HFFc6 (cell line): Measurements from ENCODE around the gene C4BPB. TPM values are rescaled to one million over a fixed set of nuclear protein-coding genes. Genes with fewer than 3 reads are reported as not detected.

Experiments
- DNase-seq: peaks from one replicate; pipeline ENCODE4 v3.0.0-alpha.2; 2018
- H3K27ac Mint-ChIP-seq: 2 replicates; pipeline ENCODE4 v1.8.0; 2020; ENCODE audit warnings: mild to moderate bottlenecking, mixed read lengths
- H3K27me3 Mint-ChIP-seq: 2 replicates; pipeline ENCODE4 v1.8.0; 2021; ENCODE audit warnings: mild to moderate bottlenecking, moderate library complexity, mixed read lengths; ENCODE audit not compliant: insufficient read depth
- H3K36me3 Mint-ChIP-seq: 2 replicates; pipeline ENCODE4 v1.8.0; 2021; ENCODE audit warnings: low read depth, mixed read lengths
- H3K4me1 Mint-ChIP-seq: 2 replicates; pipeline ENCODE4 v1.8.0; 2020; ENCODE audit warnings: low read depth, mixed read lengths
- H3K4me3 Mint-ChIP-seq: 2 replicates; pipeline ENCODE4 v1.8.0; 2020; ENCODE audit warnings: mild to moderate bottlenecking, moderate library complexity, mixed read lengths
- H3K9me3 Mint-ChIP-seq: 2 replicates; pipeline ENCODE4 v1.8.0; 2020; ENCODE audit warnings: mild to moderate bottlenecking, mixed read lengths
- total RNA-seq, 6 experiments: library from RNA; stranded (reverse); fragmentation: NEBNext Ultra II Directional; extraction: Animal tissue kit (Norgen Biotek cat#: 25700); gene quantifications; 2 replicates in 1 of 6; 3 replicates in 5 of 6; pipeline ENCODE4 v1.2.3, GENCODE V29; 2021
- TF ChIP-seq, protein P1 (sequence below): fragments of 200-600 bp; sonication (generic); IDR thresholded peaks from 2 replicates; pipeline ENCODE4 v1.5.0; 2021; ENCODE audit warnings: antibody characterized with exemption, mild to moderate bottlenecking

The C4BPB gene
- total RNA-seq, 6 experiments from 2014 or later: 0.15 to 0.59 (median 0.24) TPM; not detected in 1

DNA sequence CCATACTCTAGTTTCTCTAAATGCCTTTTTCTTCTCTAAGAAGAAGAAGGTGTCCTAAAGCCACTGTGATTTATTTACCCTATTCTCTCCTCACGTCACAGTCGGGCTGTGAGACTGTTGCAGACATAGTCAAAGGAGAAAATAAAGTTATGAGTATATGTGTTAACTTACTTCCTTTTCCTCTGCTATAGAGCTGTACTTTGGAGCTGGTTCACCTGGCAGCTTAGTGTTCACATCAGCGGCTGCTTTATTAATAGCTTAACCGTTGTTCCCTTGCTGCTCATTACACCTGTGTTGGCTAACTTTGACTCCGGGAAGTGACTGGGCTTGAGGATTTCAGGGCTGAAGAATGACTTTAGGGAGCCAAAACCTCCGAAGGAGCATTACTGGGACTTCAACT is 32.0 kb upstream of the C4BPB start:
- peaks cover 10% of the 10 kb centered on the region for H3K27me3 Mint-ChIP-seq
- no peak overlapping the region for H3K27ac Mint-ChIP-seq
- H3K4me3 Mint-ChIP-seq: no peak overlapping the region
- H3K4me1 Mint-ChIP-seq: peaks cover 17% of the 10 kb centered on the region
- DNase-seq: no peak
- H3K36me3 Mint-ChIP-seq: no peaks in the 10 kb centered on the region
- no peaks in the 10 kb centered on the region for H3K9me3 Mint-ChIP-seq
- TF ChIP-seq, protein P1, sequence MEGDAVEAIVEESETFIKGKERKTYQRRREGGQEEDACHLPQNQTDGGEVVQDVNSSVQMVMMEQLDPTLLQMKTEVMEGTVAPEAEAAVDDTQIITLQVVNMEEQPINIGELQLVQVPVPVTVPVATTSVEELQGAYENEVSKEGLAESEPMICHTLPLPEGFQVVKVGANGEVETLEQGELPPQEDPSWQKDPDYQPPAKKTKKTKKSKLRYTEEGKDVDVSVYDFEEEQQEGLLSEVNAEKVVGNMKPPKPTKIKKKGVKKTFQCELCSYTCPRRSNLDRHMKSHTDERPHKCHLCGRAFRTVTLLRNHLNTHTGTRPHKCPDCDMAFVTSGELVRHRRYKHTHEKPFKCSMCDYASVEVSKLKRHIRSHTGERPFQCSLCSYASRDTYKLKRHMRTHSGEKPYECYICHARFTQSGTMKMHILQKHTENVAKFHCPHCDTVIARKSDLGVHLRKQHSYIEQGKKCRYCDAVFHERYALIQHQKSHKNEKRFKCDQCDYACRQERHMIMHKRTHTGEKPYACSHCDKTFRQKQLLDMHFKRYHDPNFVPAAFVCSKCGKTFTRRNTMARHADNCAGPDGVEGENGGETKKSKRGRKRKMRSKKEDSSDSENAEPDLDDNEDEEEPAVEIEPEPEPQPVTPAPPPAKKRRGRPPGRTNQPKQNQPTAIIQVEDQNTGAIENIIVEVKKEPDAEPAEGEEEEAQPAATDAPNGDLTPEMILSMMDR: no peak

DNA sequence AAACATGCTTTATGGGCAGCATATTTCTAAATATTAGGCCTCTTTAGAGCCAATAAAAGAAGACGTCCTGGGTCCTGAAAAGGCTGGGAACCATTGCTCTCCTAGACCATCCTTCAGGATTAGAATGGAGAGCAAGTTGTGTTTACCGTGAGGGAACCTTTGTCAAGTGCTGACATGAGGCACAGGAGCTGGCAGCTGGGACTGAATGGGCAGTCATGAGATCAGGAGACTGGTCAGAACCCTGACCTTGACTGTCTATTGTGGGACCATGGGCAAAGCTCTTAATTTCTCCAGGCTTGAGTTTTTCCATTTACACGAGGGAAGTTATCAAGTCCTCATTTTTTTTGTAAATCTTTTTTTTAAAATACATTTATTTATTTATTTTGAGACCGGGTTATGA is 30.4 kb upstream of the C4BPB start:
- Mint-ChIP-seq H3K36me3 (no peaks in the 10 kb centered on the region), H3K9me3 (no peaks in the 10 kb centered on the region), H3K4me3 (no peak overlapping the region), H3K27ac (no peak overlapping the region), H3K27me3 (peaks cover 5% of the 10 kb centered on the region), H3K4me1 (peaks cover 1% of the 10 kb centered on the region; the same call in 1 of the 2 replicates)
- TF ChIP-seq, protein P1: no peak
- DNase-seq: no peak

DNA sequence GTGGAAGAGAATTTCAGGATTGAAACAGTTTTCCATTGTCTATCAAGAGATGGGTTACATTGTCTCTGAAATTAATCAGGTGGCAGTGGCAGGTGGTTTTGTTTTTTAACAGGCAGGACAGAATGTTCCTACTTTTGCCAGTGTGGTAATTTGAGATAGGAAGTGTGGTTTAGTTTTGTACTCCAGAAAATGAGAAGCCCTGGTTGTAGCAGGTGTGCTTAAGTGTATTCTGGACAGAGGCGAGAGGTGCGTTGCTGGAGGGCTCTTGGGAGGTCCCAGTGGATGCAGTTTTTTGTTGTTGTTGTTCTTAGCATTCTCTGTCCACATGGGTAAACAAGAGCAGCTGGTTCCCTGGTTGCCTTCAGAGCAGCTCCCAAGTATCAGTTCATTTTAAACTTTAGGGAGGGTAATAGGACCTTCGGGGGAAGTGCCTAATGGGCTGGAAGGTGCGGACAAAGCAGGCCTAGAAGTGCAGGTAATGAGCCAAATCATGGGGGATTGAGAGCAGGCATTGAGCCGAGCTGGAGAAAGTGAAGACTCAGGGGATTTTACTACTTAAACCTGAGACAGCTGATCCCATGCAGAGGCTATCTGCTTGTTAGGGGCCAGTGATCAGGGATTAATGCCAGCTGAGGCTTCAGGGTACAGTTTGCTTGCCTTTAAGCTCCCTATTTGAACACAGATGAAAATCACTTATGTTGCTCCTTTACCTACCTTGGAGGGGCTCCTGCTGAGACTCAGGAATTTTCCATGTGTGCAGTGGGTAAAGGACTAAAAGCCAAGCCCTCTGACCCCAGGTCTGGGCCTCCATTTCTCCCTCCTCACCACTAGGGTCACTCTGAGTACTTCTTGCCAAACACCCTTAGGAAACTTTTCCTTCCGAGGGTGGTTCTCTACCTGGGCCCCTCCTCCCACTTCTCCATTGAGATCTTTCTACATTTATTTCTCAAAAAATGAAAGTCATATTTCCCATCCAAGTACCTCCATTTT is 29.5 kb upstream of the C4BPB start:
- H3K9me3 Mint-ChIP-seq: no peaks in the 10 kb centered on the region
- H3K27ac Mint-ChIP-seq: no peak overlapping the region
- no peaks in the 10 kb centered on the region for H3K4me1 Mint-ChIP-seq
- DNase-seq: no peak
- H3K4me3 Mint-ChIP-seq: no peak overlapping the region
- peaks cover 3% of the 10 kb centered on the region for H3K27me3 Mint-ChIP-seq
- TF ChIP-seq, protein P1: peak; percentile 27
- no peaks in the 10 kb centered on the region for H3K36me3 Mint-ChIP-seq

DNA sequence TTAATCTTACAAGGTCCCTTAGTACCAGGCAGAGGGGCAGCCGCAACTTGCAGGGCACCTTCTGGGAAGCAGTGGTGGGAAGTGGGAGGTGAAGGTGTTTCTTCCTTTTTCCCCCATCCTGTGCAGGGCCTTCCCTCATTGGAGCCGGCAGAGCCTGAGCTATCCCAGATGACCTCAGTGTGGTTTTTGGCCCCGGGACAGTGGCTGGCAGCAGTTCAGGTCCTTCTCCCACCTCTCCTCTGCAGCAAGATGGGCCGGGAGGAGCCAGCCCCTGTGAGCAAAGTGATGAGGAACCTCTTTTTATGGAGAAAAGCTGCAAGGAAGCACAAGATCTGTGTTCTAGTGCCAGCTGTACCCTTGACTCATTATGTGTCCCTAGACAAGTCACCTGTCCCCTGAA is 28.8 kb upstream of the C4BPB start:
- peaks cover 3% of the 10 kb centered on the region for H3K27me3 Mint-ChIP-seq
- H3K9me3 Mint-ChIP-seq: no peaks in the 10 kb centered on the region
- no peak overlapping the region for H3K4me3 Mint-ChIP-seq
- H3K4me1 Mint-ChIP-seq: no peaks in the 10 kb centered on the region
- DNase-seq: no peak
- no peak overlapping the region for H3K27ac Mint-ChIP-seq
- TF ChIP-seq, protein P1: no peak
- H3K36me3 Mint-ChIP-seq: no peaks in the 10 kb centered on the region

DNA sequence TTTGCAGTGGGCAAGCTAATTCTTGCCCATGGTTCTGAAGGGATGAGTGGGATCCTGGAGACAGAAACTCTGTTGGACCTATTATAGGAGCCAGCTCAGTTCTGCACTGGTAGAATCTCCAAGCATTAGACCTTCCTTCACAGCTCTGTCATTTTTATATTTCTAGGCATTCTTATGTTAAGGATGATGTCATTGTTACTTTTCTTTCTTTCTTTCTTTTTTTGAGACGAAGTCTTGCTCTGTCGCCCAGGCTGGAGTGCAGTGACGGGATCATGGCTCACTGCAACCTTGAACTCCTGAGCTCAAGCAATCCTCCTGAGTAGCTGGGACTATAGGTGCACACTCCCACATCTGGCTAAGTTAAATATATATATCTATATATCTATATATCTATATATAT is 28.1 kb upstream of the C4BPB start:
- H3K4me3 Mint-ChIP-seq: no peak overlapping the region
- no peaks in the 10 kb centered on the region for H3K4me1 Mint-ChIP-seq
- TF ChIP-seq, protein P1: no peak

More for the DNA sequence above, 28.1 kb upstream of the C4BPB start:
- H3K36me3 Mint-ChIP-seq: no peaks in the 10 kb centered on the region
- H3K9me3 Mint-ChIP-seq: no peaks in the 10 kb centered on the region
- H3K27me3 Mint-ChIP-seq: peaks cover 3% of the 10 kb centered on the region
- no peak overlapping the region for H3K27ac Mint-ChIP-seq
- no peak for DNase-seq
